ENCODE measurements around the gene HPCA.

- TF ChIP-seq CTCF (IDR thresholded peaks at IDR 0.05; ENCODE audit: insufficient read depth, low read length, poor library complexity, severe bottlenecking) (no peak), EZH2phosphoT487 (conservative IDR thresholded peaks at IDR 0.05; ENCODE audit: low read length) (no peak)
These were observed 11.8 kb downstream of the HPCA start for GRCh38 chr1:32898056-32898455.

Measured in SU-DHL-6 (cell line).